ENCODE measurements around the gene PGAP2. TPM values are rescaled to one million over a fixed set of nuclear protein-coding genes. Genes with fewer than 3 reads are reported as not detected.
A peak's percentile ranks its signal among the peaks of the same experiment; 100 is the strongest.

Gene PGAP2
- total and polyA plus RNA-seq, 7 experiments from 2014 or later = 20.8 to 28.3 (median 26.1) TPM

GRCh38 chr11:3845670-3846069 lies 37.3 kb downstream of the PGAP2 start:
- Histone ChIP-seq H3K27ac (ENCODE audit: low read depth, low read length) (no peak overlapping the region), H3K36me3 (ENCODE audit: control insufficient read depth in 2 of 3, insufficient read depth in 3 of 3, low read length in 3 of 3) (no peaks in the 10 kb centered on the region), H3K4me3 (ENCODE audit: low read length) (no peak overlapping the region), H3K9me3 (ENCODE audit: control insufficient read depth in 2 of 3, low read length in 3 of 3) (no peaks in the 10 kb centered on the region), H3K27me3 (ENCODE audit: control insufficient read depth in 2 of 2, insufficient read depth in 2 of 2, low read length in 2 of 2) (no peaks in the 10 kb centered on the region), H3K4me1 (ENCODE audit: control insufficient read depth in 2 of 2, insufficient read depth in 2 of 2, low read length in 2 of 2) (peaks cover 6 to 19% of the 10 kb centered on the region in 2 donors)
- ATAC-seq = no peak
- CTCF ChIA-PET = interaction anchor here (0.7 to 12.5 kb wide), 5 partner anchors 6 to 225 kb away, joined by 3 to 213 read pairs (median 4); partner anchors contain the start of gene STIM1
- Mint-ChIP-seq H3K36me3 (no peaks in the 10 kb centered on the region), H3K27me3 (no peaks in the 10 kb centered on the region), H3K9me3 (peaks cover 0 to 2% (median 0%) of the 10 kb centered on the region in 11 donors), H3K4me3 (no peak overlapping the region), H3K4me1 (peaks cover 9 to 47% (median 32%) of the 10 kb centered on the region in 7 donors), H3K27ac (peak overlapping the region in 4 of 9 donors; percentile 5 to 63 (median 56))
- POLR2A ChIA-PET = interaction anchor here (0.7 to 17.9 kb wide), 4 partner anchors 6 to 227 kb away, joined by 3 to 399 read pairs (median 6); partner anchors contain the start of gene STIM1
- no peak for DNase-seq
- intact Hi-C loops (cut with micrococcal nuclease) = no loop called here

GRCh38 chr11:3849297-3849874 lies 41.0 kb downstream of the PGAP2 start:
- Histone ChIP-seq H3K27me3 (ENCODE audit: control insufficient read depth in 2 of 2, insufficient read depth in 2 of 2, low read length in 2 of 2) (no peaks in the 10 kb centered on the region), H3K27ac (ENCODE audit: low read depth, low read length) (no peak overlapping the region), H3K36me3 (ENCODE audit: control insufficient read depth in 2 of 3, insufficient read depth in 3 of 3, low read length in 3 of 3) (no peaks in the 10 kb centered on the region), H3K4me3 (ENCODE audit: low read length) (no peak overlapping the region), H3K4me1 (ENCODE audit: control insufficient read depth in 2 of 2, insufficient read depth in 2 of 2, low read length in 2 of 2) (peaks cover 20 to 33% of the 10 kb centered on the region in 2 donors), H3K9me3 (ENCODE audit: control insufficient read depth in 2 of 3, low read length in 3 of 3) (no peaks in the 10 kb centered on the region)
- no peaks in the 10 kb centered on the region for H3K36me3 Mint-ChIP-seq
- ChIA-PET POLR2A (interaction anchor here (0.6 to 10.2 kb wide), 14 partner anchors 10 to 244 kb away, joined by 3 to 399 read pairs (median 4); partner anchors contain the start of genes PGAP2 and RHOG), CTCF (interaction anchor here (0.7 to 10.1 kb wide), 40 partner anchors 9 to 241 kb away, joined by 3 to 213 read pairs (median 5); partner anchors contain the start of genes NUP98 and RHOG)
- intact Hi-C loops (cut with micrococcal nuclease) = loop anchor here (1.0 kb wide), 4 partner anchors 8 to 223 kb away; no protein-coding TSS in a partner anchor
- peaks cover 28 to 61% (median 42%) of the 10 kb centered on the region in 7 donors for H3K4me1 Mint-ChIP-seq
- no peak overlapping the region for H3K4me3 Mint-ChIP-seq
- peak overlapping the region in 8 of 9 donors; percentile 7 to 80 (median 62) for H3K27ac Mint-ChIP-seq
- peaks cover 0 to 3% (median 0%) of the 10 kb centered on the region in 11 donors for H3K9me3 Mint-ChIP-seq
- DNase-seq (peak in 7 of 9 donors; percentile 45 to 72 (median 62)), ATAC-seq (peak; percentile 82)
- no peaks in the 10 kb centered on the region for H3K27me3 Mint-ChIP-seq

- CTCF ChIA-PET = interaction anchor here (0.6 to 10.1 kb wide), 10 partner anchors 13 to 219 kb away, joined by 3 to 213 read pairs (median 18); partner anchors contain the start of gene RHOG
- peaks cover 47 to 66% (median 52%) of the 10 kb centered on the region in 7 donors for H3K4me1 Mint-ChIP-seq
- no peak for DNase-seq
- peak overlapping the region in 9 of 10 donors; percentile 54 to 98 (median 91) for H3K4me3 Mint-ChIP-seq
- no peak for ATAC-seq
- no peaks in the 10 kb centered on the region for H3K27me3 ChIP-seq (ENCODE audit: control insufficient read depth in 2 of 2, insufficient read depth in 2 of 2, low read length in 2 of 2)
- POLR2A ChIA-PET = interaction anchor here (1.0 to 10.2 kb wide), 17 partner anchors 13 to 240 kb away, joined by 3 to 399 read pairs (median 7); partner anchors contain the start of genes PGAP2 and RHOG
- no peaks in the 10 kb centered on the region for H3K9me3 ChIP-seq (ENCODE audit: control insufficient read depth in 2 of 3, low read length in 3 of 3)
- H3K9me3 Mint-ChIP-seq = peaks cover 0 to 3% (median 0%) of the 10 kb centered on the region in 11 donors
- peaks cover 0 to 17% (median 0%) of the 10 kb centered on the region in 5 donors for H3K36me3 Mint-ChIP-seq
- peak overlapping the region; percentile 93 to 100 (median 98) for H3K27ac Mint-ChIP-seq
- H3K27me3 Mint-ChIP-seq = peaks cover 0 to 2% (median 0%) of the 10 kb centered on the region in 5 donors
- peaks cover 40% of the 10 kb centered on the region in 2 donors for H3K4me1 ChIP-seq (ENCODE audit: control insufficient read depth in 2 of 2, insufficient read depth in 2 of 2, low read length in 2 of 2)
- intact Hi-C loops (cut with micrococcal nuclease) = no loop called here
- H3K27ac ChIP-seq (ENCODE audit: low read depth, low read length) = peak overlapping the region; percentile 92
- peak overlapping the region; percentile 87 for H3K4me3 ChIP-seq (ENCODE audit: low read length)
- peaks cover 0 to 10% (median 0%) of the 10 kb centered on the region in 3 experiments for H3K36me3 ChIP-seq (ENCODE audit: control insufficient read depth in 2 of 3, insufficient read depth in 3 of 3, low read length in 3 of 3)
Measured at GRCh38 chr11:3853545-3853842, 45.1 kb downstream of the PGAP2 start.

GRCh38 chr11:3853899-3854659 lies 45.7 kb downstream of the PGAP2 start:
- peak; percentile 73 for ATAC-seq
- Mint-ChIP-seq H3K4me3 (peak overlapping the region; percentile 86 to 98 (median 91)), H3K9me3 (peaks cover 0 to 3% (median 0%) of the 10 kb centered on the region in 11 donors), H3K27ac (peak overlapping the region; percentile 93 to 100 (median 98)), H3K27me3 (peaks cover 0 to 2% (median 0%) of the 10 kb centered on the region in 5 donors), H3K4me1 (peaks cover 47 to 66% (median 55%) of the 10 kb centered on the region in 7 donors), H3K36me3 (peaks cover 0 to 17% (median 0%) of the 10 kb centered on the region in 5 donors)
- Histone ChIP-seq H3K9me3 (ENCODE audit: control insufficient read depth in 2 of 3, low read length in 3 of 3) (no peaks in the 10 kb centered on the region), H3K36me3 (ENCODE audit: control insufficient read depth in 2 of 3, insufficient read depth in 3 of 3, low read length in 3 of 3) (peaks cover 0 to 10% (median 0%) of the 10 kb centered on the region in 3 experiments), H3K4me3 (ENCODE audit: low read length) (peak overlapping the region; percentile 87), H3K27ac (ENCODE audit: low read depth, low read length) (peak overlapping the region; percentile 92), H3K4me1 (ENCODE audit: control insufficient read depth in 2 of 2, insufficient read depth in 2 of 2, low read length in 2 of 2) (peaks cover 44 to 46% of the 10 kb centered on the region in 2 donors), H3K27me3 (ENCODE audit: control insufficient read depth in 2 of 2, insufficient read depth in 2 of 2, low read length in 2 of 2) (no peaks in the 10 kb centered on the region)
- POLR2A ChIA-PET = interaction anchor here (0.7 to 10.2 kb wide), 39 partner anchors 8 to 239 kb away, joined by 3 to 399 read pairs (median 6); partner anchors contain the start of genes NUP98, PGAP2 and RHOG
- intact Hi-C loops (cut with micrococcal nuclease) = loop anchor here (1.0 to 2.0 kb wide), 13 partner anchors 13 to 240 kb away; partner anchors contain the start of genes NUP98 (in 1 of the 2), PGAP2 (in 1 of the 2) and RRM1 (in 1 of the 2)
- DNase-seq = peak; percentile 43 to 88 (median 84)
- CTCF ChIA-PET = interaction anchor here (0.5 to 10.1 kb wide), 47 partner anchors 9 to 231 kb away, joined by 3 to 213 read pairs (median 5); partner anchors contain the start of genes NUP98, PGAP2 and RHOG

GRCh38 chr11:3854660-3854976 lies 46.3 kb downstream of the PGAP2 start:
- peaks cover 44 to 51% of the 10 kb centered on the region in 2 donors for H3K4me1 ChIP-seq (ENCODE audit: control insufficient read depth in 2 of 2, insufficient read depth in 2 of 2, low read length in 2 of 2)
- intact Hi-C loops (cut with micrococcal nuclease) = loop anchor here (1.0 to 2.0 kb wide), 13 partner anchors 13 to 240 kb away; partner anchors contain the start of genes NUP98 (in 1 of the 2), PGAP2 (in 1 of the 2) and RRM1 (in 1 of the 2)
- no peaks in the 10 kb centered on the region for H3K9me3 ChIP-seq (ENCODE audit: control insufficient read depth in 2 of 3, low read length in 3 of 3)
- POLR2A ChIA-PET = interaction anchor here (0.6 to 10.2 kb wide), 41 partner anchors 8 to 239 kb away, joined by 3 to 399 read pairs (median 5); partner anchors contain the start of genes NUP98, PGAP2 and RHOG
- peak overlapping the region; percentile 87 for H3K4me3 ChIP-seq (ENCODE audit: low read length)
- Mint-ChIP-seq H3K36me3 (peaks cover 0 to 17% (median 0%) of the 10 kb centered on the region in 5 donors), H3K4me1 (peaks cover 47 to 66% (median 55%) of the 10 kb centered on the region in 7 donors), H3K27ac (peak overlapping the region; percentile 93 to 100 (median 98)), H3K4me3 (peak overlapping the region; percentile 86 to 98 (median 91)), H3K27me3 (peaks cover 0 to 2% (median 0%) of the 10 kb centered on the region in 5 donors), H3K9me3 (peaks cover 0 to 3% (median 0%) of the 10 kb centered on the region in 11 donors)
- ATAC-seq = no peak
- CTCF ChIA-PET = interaction anchor here (0.5 to 10.1 kb wide), 47 partner anchors 9 to 230 kb away, joined by 3 to 213 read pairs (median 4); partner anchors contain the start of genes NUP98, PGAP2 and RHOG
- no peaks in the 10 kb centered on the region for H3K27me3 ChIP-seq (ENCODE audit: control insufficient read depth in 2 of 2, insufficient read depth in 2 of 2, low read length in 2 of 2)
- no peak for DNase-seq
- peak overlapping the region; percentile 92 for H3K27ac ChIP-seq (ENCODE audit: low read depth, low read length)
- H3K36me3 ChIP-seq (ENCODE audit: control insufficient read depth in 2 of 3, insufficient read depth in 3 of 3, low read length in 3 of 3) = peaks cover 0 to 10% (median 0%) of the 10 kb centered on the region in 3 experiments

All from naive thymus-derived CD4-positive, alpha-beta T cell (primary cell).